ENCODE results near the gene CSF2. TPM values are rescaled to one million over a fixed set of nuclear protein-coding genes. Genes with fewer than 3 reads are reported as not detected.

The CSF2 gene
- total RNA-seq, 1 experiment from 2014 or later, result not detected

DNA sequence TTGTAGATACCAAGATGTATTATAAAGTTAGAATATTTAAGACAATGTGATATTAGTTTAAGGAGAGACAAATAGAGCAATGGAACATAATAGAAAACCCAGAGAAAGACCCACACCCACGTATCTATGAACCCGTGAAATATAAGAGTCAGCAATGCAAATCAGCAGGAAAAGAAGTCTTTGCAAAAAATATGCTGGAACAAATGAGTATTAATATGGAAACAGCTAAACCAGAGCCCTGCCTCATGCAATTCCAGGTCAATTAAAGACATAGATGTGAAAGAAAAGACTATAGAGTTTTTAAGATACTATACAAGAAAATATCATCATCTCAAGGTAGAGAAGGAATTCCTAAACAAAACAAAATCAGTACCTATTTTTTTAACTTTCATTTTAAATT, 36.2 kb upstream of the CSF2 start:
- ChIA-PET CTCF (no interaction called here), POLR2A (no interaction called here)
- Histone ChIP-seq H3K4me1 (ENCODE audit: control insufficient read depth, insufficient read depth, low read length) (no peaks in the 10 kb centered on the region), H3K9me3 (ENCODE audit: control insufficient read depth, insufficient read depth, low read depth, low read length) (no peaks in the 10 kb centered on the region), H3K36me3 (ENCODE audit: control insufficient read depth, insufficient read depth, low read length) (no peaks in the 10 kb centered on the region), H3K4me3 (ENCODE audit: low read depth in 2 of 2, low read length in 2 of 2) (no peak overlapping the region), H3K27ac (ENCODE audit: low read length) (no peak overlapping the region), H3K27me3 (ENCODE audit: control insufficient read depth, insufficient read depth, low read length) (peaks cover 20% of the 10 kb centered on the region)
- TF ChIP-seq SIN3A (IDR thresholded peaks at IDR 0.05; ENCODE audit: borderline replicate concordance, insufficient read depth, low read depth, low read length), result no peak
- TF ChIP-seq, protein P1, sequence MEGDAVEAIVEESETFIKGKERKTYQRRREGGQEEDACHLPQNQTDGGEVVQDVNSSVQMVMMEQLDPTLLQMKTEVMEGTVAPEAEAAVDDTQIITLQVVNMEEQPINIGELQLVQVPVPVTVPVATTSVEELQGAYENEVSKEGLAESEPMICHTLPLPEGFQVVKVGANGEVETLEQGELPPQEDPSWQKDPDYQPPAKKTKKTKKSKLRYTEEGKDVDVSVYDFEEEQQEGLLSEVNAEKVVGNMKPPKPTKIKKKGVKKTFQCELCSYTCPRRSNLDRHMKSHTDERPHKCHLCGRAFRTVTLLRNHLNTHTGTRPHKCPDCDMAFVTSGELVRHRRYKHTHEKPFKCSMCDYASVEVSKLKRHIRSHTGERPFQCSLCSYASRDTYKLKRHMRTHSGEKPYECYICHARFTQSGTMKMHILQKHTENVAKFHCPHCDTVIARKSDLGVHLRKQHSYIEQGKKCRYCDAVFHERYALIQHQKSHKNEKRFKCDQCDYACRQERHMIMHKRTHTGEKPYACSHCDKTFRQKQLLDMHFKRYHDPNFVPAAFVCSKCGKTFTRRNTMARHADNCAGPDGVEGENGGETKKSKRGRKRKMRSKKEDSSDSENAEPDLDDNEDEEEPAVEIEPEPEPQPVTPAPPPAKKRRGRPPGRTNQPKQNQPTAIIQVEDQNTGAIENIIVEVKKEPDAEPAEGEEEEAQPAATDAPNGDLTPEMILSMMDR (IDR thresholded peaks at IDR 0.05), result no peak
- TF ChIP-seq, protein P2, sequence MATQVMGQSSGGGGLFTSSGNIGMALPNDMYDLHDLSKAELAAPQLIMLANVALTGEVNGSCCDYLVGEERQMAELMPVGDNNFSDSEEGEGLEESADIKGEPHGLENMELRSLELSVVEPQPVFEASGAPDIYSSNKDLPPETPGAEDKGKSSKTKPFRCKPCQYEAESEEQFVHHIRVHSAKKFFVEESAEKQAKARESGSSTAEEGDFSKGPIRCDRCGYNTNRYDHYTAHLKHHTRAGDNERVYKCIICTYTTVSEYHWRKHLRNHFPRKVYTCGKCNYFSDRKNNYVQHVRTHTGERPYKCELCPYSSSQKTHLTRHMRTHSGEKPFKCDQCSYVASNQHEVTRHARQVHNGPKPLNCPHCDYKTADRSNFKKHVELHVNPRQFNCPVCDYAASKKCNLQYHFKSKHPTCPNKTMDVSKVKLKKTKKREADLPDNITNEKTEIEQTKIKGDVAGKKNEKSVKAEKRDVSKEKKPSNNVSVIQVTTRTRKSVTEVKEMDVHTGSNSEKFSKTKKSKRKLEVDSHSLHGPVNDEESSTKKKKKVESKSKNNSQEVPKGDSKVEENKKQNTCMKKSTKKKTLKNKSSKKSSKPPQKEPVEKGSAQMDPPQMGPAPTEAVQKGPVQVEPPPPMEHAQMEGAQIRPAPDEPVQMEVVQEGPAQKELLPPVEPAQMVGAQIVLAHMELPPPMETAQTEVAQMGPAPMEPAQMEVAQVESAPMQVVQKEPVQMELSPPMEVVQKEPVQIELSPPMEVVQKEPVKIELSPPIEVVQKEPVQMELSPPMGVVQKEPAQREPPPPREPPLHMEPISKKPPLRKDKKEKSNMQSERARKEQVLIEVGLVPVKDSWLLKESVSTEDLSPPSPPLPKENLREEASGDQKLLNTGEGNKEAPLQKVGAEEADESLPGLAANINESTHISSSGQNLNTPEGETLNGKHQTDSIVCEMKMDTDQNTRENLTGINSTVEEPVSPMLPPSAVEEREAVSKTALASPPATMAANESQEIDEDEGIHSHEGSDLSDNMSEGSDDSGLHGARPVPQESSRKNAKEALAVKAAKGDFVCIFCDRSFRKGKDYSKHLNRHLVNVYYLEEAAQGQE (IDR thresholded peaks at IDR 0.05; ENCODE audit: insufficient read depth in 1 of 2, low read depth in 2 of 2, low read length in 1 of 2), result no peak
- TF ChIP-seq TCF7L2 (IDR thresholded peaks at IDR 0.05; ENCODE audit: low read depth, low read length), result no peak
- no peak for TF ChIP-seq POLR2AphosphoS5 (IDR thresholded peaks at IDR 0.05; ENCODE audit: low read depth, low read length)
- DNase-seq (ENCODE audit: low read depth, low spot score), result no peak
- intact Hi-C loops (cut with micrococcal nuclease; ENCODE audit: unreplicated experiment) (no loop called here), in situ Hi-C loops (cut with HindIII; ENCODE audit: low pct_unique_long_range_greater_than_20kb, low sequenced_read_pairs) (no loop called here)
- ATAC-seq, result no peak
- no TSS peak for BruUV-seq (replicated peaks)

DNA sequence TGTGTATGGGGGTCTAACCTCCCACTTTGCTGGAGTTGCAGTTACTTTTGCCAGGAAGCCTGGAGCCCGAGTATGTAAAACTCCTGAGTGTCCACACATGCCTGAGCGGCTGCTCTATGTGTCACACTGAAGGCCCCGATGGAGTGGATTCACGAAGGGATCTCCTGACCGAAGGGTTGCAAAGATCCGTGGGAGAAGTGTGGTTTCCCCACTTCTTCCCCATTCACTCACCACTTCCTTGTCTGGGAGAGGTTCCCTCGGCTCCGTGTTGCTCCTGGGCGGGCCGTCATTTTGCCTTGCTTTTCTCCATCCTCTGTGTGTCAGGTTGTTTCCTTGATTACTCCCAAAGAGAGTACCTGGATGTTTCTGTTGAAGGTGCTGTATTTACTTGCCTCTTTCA, 29.4 kb upstream of the CSF2 start:
- CTCF ChIA-PET, result no interaction called here
- DNase-seq (ENCODE audit: low read depth, low spot score), result no peak

More for the DNA sequence above, 29.4 kb upstream of the CSF2 start:
- in situ Hi-C loops (cut with HindIII; ENCODE audit: low pct_unique_long_range_greater_than_20kb, low sequenced_read_pairs) (no loop called here), intact Hi-C loops (cut with micrococcal nuclease; ENCODE audit: unreplicated experiment) (no loop called here)
- Histone ChIP-seq H3K27me3 (ENCODE audit: control insufficient read depth, insufficient read depth, low read length) (peaks cover 2% of the 10 kb centered on the region), H3K4me1 (ENCODE audit: control insufficient read depth, insufficient read depth, low read length) (no peaks in the 10 kb centered on the region), H3K27ac (ENCODE audit: low read length) (no peak overlapping the region), H3K4me3 (ENCODE audit: low read depth in 2 of 2, low read length in 2 of 2) (no peak overlapping the region), H3K9me3 (ENCODE audit: control insufficient read depth, insufficient read depth, low read depth, low read length) (no peaks in the 10 kb centered on the region), H3K36me3 (ENCODE audit: control insufficient read depth, insufficient read depth, low read length) (no peaks in the 10 kb centered on the region)
- ATAC-seq, result no peak
- BruUV-seq (replicated peaks), result no TSS peak
- no peak for TF ChIP-seq POLR2AphosphoS5 (IDR thresholded peaks at IDR 0.05; ENCODE audit: low read depth, low read length)
- TF ChIP-seq, protein P2 (IDR thresholded peaks at IDR 0.05; ENCODE audit: insufficient read depth in 1 of 2, low read depth in 2 of 2, low read length in 1 of 2), result no peak
- TF ChIP-seq SIN3A (IDR thresholded peaks at IDR 0.05; ENCODE audit: borderline replicate concordance, insufficient read depth, low read depth, low read length), result no peak
- TF ChIP-seq, protein P1 (IDR thresholded peaks at IDR 0.05), result no peak
- TF ChIP-seq TCF7L2 (IDR thresholded peaks at IDR 0.05; ENCODE audit: low read depth, low read length), result no peak
- POLR2A ChIA-PET, result no interaction called here

Measured in Panc1 (cell line).